GM10248 (cell line): ENCODE results near the gene MICAL3.

Experiments used
- CTCF ChIA-PET: fragments of 300-600 bp; sonication (Branson Sonifier 250); formaldehyde crosslinking; extraction: SDS; loops from one replicate; lab custom pipeline; 2021; ENCODE audit warnings: antibody characterized with exemption; lab: Yijun Ruan, JAX
- POLR2A ChIA-PET: fragments of 350-650 bp; sonication (Branson Sonifier 250); formaldehyde crosslinking; extraction: SDS; loops from one replicate; lab custom pipeline; 2020; ENCODE audit warnings: antibody characterized with exemption; lab: Yijun Ruan, JAX
- DNase-seq: peaks from one replicate; pipeline ENCODE4 v3.0.0; 2012; ENCODE audit errors: extremely low spot score
- CTCF ChIP-seq: IDR thresholded peaks from 2 replicates; pipeline ENCODE4 v1.5.1; 2012; ENCODE audit warnings: mild to moderate bottlenecking, low read depth; ENCODE audit errors: extremely low read depth, missing control alignments, control extremely low read depth

The MICAL3 gene

GRCh38 chr22:17864398-17865182, 159.8 kb downstream of the MICAL3 start:
- POLR2A ChIA-PET, result no interaction called here
- TF ChIP-seq CTCF, result no peak
- no peak for DNase-seq
- CTCF ChIA-PET, result no interaction called here

- POLR2A ChIA-PET, result no interaction called here
- CTCF ChIA-PET, result interaction anchor here (0.7 to 1.7 kb wide), 3 partner anchors 30 to 71 kb away, joined by 3 read pairs; no protein-coding TSS in a partner anchor
- TF ChIP-seq CTCF, result no peak
- no peak for DNase-seq
Observed at GRCh38 chr22:17862646-17863181, 161.6 kb downstream of the MICAL3 start.

- TF ChIP-seq CTCF, result no peak
- ChIA-PET CTCF (interaction anchor here (0.7 to 1.7 kb wide), 3 partner anchors 30 to 70 kb away, joined by 3 read pairs; no protein-coding TSS in a partner anchor), POLR2A (no interaction called here)
- DNase-seq, result no peak
Observed at GRCh38 chr22:17861909-17862308, 162.5 kb downstream of the MICAL3 start.

- no peak for DNase-seq
- POLR2A ChIA-PET, result no interaction called here
- CTCF ChIA-PET, result interaction anchor here (1.0 to 1.4 kb wide), 4 partner anchors 9 to 32 kb away, joined by 3 to 5 read pairs (median 3); no protein-coding TSS in a partner anchor
- TF ChIP-seq CTCF, result no peak
Observed at GRCh38 chr22:17860220-17860965, 164.0 kb downstream of the MICAL3 start.

- TF ChIP-seq CTCF, result no peak
- ChIA-PET CTCF (interaction anchor here (1.0 to 1.8 kb wide), 2 partner anchors 24 to 80 kb away, joined by 3 to 5 read pairs; no protein-coding TSS in a partner anchor), POLR2A (no interaction called here)
- DNase-seq, result no peak
Observed at GRCh38 chr22:17858033-17858432, 166.3 kb downstream of the MICAL3 start.
